Transverse colon (tissue), 3 donors: Measurements from ENCODE around the gene ABLIM2.

ENCODE experiments used
- EP300 ChIP-seq: sonication (generic); formaldehyde crosslinking; IDR thresholded peaks from one replicate; pipeline ENCODE4 v1.6.1; 2017; ENCODE audit warnings: antibody characterized with exemption, low read depth
- POLR2AphosphoS5 ChIP-seq, 3 donors: sonication (generic); formaldehyde crosslinking; IDR thresholded peaks; one replicate each; pipeline ENCODE4 v1.6.1; 2016; ENCODE audit warnings: antibody characterized with exemption in 3 of 3

DNA sequence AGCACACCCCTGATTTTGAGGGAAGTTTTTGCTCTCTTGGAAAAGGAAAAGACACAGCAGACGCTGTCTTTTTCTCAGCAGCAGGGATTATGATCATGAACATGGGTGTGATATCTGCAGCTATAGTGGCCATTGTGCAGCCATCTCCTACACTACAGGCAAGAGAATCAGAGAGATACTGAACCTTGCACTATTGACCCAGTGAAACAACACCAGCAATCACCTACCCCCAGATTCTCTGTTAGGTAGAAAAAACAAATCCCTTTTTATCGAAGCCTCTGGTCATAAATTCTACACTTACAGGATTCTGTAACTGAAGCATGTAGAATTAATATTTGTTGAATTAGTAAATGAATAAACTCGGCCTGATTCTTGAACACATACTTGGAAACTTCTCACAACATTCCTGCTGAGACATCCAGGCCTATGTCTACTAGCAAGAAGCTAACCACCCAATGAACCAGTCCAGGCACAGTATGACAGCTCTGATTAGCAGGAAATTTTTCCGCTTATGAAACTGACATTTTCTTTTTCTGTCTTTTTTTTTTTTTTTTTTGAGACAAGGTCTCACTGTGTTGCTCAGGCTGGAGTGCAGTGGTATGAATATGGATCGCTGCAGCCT lies 213.9 kb downstream of the ABLIM2 start:
- no peak for TF ChIP-seq POLR2AphosphoS5 (IDR thresholded peaks at IDR 0.05)
- no peak for TF ChIP-seq EP300
